ENCODE results near the gene GALK1.

DNA sequence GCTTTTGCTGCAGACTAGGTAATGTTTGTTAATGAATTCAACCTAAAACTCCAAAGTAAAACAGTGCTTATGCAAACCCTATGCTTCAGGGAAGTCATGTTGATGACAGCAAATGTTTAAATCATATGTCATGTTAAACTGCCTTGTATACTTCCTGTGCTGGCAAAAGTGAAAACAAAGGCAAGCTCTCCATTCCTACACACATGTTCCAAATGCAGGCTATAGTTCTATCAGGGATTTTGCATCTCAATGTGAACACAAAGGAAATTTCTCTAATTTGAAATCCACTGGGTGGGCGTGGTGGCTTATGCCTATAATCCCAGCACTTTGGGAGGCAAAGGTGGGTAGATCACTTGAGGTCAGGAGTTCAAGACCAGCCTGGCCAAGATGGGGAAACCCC lies 38.9 kb upstream of the GALK1 start:
- TF ChIP-seq CTCF (IDR thresholded peaks at IDR 0.05): no peak
- TF ChIP-seq POLR2A (IDR thresholded peaks at IDR 0.05): no peak
